Anterior cingulate cortex (tissue), 58 donors: Measurements from ENCODE around the gene GLRX.

Source experiments
- DNase-seq, 58 donors: peaks; one replicate each; lab custom pipeline; 2025; lab: John Stamatoyannopoulos, UW

The GLRX gene

GRCh38 chr5:95788493-95788892 lies 34.0 kb downstream of the GLRX start:
- DNase-seq, result no peak

DNA sequence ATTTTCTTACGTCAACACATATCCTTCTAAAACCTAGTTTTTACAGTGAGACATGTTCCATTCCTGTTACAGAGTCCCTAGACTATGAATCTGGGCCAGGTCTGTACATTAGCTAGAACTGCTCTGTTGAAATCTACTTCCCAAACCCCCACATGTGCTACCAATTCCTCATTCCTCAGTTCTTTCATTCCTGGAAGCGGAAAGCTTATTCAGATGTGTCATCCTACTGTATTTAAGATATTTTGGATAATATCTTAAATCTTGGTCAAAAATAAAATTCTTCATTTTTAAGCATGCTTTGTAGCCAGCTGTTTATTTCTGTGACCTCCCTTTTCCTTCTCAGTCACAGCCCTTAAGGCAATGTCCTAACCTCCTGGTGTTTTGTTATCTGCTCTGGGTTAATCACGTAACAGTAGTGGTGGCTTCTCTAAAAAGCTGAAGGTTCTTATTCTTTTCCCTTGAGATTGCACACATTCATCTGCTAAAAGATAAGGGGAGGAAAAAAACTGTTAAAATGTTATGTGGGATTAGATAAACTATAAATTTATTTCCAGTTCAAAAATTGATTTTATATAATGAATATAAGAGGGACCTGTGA lies 35.6 kb downstream of the GLRX start:
- no peak for DNase-seq

GRCh38 chr5:95784514-95785302 lies 37.8 kb downstream of the GLRX start:
- no peak for DNase-seq

GRCh38 chr5:95783661-95784060 lies 38.9 kb downstream of the GLRX start:
- DNase-seq, result no peak

DNA sequence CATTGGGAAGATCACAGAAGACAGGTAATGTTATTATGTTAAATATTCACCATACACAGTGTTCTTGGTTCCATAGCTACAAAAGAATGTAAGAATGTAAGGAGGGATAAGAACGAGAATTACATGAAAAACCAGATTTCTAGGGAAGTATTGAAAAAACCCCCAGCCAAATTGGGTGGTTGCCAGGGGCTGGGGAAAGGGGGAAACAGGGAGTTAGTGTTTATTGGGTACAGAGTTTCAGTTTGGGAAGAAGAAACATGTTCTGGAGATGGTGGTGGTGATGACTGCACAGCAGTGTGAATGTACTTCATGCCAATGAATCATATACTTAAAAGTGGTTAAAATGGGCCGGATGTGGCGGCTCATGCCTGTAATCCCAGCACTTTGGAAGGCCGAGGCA lies 40.3 kb downstream of the GLRX start:
- DNase-seq, result no peak

DNA sequence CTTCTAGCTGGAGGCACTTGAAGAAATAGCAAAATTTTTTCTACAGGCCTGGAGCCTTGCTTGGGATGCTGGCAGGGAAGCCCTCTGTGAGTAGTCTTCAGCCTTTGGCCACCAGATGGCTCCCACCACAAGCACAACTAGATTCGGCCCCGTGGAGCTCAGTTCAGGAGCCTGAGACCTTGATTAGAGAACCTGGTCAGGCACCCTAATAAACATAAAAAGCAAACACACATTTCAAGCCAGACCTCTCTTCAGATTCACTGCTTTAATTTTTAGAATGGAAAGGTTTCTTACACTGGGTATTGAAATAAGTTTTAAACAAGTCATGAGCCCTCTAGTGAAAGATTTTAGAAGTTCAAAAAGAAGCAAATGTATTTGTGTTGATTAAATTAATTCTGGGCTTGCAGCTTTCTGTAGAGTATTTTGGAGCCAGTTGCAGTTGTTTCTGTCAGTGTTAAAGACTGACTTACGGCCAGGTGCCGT lies 41.4 kb downstream of the GLRX start:
- DNase-seq, result peak in 55 of 58 donors; percentile 4 to 81 (median 56)

DNA sequence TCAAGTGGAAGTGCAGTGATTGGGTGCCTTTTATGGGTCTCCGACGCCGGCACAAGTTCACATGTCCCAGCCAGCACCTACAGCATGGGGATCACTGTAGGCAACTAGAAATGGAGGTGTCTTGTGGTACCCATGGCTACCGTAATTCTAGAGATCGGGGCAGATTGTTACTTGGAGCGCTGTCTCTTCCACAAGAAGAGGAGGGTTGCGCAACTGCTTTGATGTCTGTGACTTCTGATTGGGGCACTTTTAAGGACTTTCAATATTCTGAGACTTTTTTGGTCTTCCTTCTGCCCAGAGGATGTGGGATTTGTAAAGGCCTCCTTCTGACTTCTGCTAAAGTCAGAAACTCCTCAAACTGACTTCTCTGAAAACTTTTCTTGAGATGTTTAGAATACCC lies 41.9 kb downstream of the GLRX start:
- no peak for DNase-seq

- no peak for DNase-seq
Measured at GRCh38 chr5:95779611-95780010, 42.9 kb downstream of the GLRX start.

- DNase-seq, result no peak
Measured at GRCh38 chr5:95778713-95779436, 43.7 kb downstream of the GLRX start.

DNA sequence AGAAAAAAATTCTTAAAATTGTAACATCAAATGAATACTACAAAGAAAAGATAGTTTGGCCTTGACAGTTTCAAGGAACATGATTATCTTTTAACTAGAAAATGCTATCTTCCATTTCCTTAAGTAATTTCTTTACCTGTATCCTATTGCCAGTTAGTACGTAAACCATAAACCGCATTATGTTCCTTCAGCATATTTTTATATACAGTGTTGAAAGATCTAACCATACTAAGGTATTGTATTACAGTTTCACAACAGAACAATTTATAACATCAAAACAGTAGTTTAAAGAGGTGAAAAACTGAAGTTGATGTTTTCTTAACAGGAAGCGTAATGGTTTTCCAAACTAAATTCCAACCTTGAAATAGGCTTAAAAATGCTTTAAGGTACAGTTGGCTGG lies 45.1 kb downstream of the GLRX start:
- no peak for DNase-seq

DNA sequence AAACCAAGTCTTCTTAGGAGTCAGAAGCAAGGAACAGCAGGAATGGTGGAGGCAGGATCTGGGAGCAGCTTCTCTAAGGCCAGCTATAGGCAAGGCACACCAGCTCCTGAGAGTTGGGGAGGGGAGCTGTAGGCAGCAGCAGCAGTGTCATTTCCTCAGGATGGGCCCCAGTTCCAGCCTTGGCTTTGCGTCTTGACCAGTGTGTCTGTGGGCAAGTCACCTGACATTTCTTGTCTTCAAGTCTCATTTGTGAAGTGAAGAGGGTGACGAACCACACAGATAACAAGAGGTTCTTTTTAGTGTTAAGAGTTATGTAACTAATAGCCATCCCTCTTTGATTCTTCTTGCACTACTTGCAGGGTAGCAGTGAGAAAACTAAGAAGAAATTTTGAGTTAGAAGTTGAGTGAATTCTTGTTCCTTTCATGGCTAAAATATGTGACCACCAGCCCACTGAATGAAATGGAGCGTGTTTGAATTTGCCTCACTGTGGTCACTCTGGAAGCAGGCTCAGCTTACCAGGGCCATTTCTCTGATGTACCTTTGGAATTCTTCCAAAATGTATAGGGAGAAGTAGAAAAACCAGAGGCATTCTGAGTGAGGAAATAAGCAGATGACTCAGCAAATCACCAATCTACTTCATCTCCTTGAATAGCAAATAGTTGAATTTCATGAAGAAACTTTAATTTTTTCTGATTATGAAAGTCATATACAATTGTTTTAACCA lies 49.0 kb downstream of the GLRX start:
- DNase-seq, result no peak

DNA sequence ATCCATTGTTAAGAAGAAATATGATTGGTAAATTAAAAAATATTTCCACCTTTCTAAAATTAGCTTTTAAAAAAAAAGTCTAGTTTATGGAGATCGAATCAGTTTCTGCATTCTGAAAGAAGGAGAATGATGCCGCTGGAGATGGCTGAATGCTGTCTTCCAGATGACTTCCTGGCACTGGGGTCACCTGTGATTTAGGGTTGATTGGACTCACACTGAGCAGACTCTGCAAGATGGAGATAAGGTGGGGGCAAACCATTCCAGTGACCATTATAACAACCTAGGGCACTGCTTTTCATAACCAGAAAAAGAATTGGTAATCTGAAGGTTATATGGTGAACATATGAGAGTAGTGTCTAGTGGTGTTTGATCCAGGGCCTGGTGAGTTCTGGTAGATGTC lies 50.6 kb downstream of the GLRX start:
- no peak for DNase-seq

- no peak for DNase-seq
Measured at GRCh38 chr5:95770830-95771708, 51.5 kb downstream of the GLRX start.

- no peak for DNase-seq
Measured at GRCh38 chr5:95768731-95769130, 53.8 kb downstream of the GLRX start.

GRCh38 chr5:95763941-95764340 lies 58.6 kb downstream of the GLRX start:
- DNase-seq, result no peak
